ENCODE data around the gene ANKRD28.
"Not testable (repeated sequence)": the region's sequence is repeated elsewhere in the genome, so short reads cannot be mapped to it uniquely, and the experiment has no call there.

The ANKRD28 gene

DNA sequence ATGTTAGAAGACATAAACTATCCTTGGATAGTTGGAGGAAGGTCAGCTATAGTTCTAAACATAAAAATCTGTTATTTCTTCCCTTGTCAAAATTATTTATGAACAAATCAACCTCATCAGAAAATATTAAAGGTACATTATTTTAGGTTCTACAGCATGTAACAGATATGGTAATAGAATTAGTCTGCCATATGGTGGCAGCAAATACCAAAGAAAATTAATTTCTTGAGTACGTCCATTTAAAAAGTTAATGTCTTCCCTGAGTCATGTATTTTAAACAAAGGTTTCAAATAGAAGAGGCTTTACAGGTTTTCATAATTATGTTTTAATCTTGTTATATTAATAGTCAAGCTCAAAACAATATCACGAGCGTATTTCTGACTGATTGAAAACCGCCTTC is 17.9 kb upstream of the ANKRD28 start:
- no peak for ATAC-seq (ENCODE audit: low read depth)
- H3K4me1 Mint-ChIP-seq, result peaks cover 16% of the 10 kb centered on the region
- H3K4me3 Mint-ChIP-seq, result no peak overlapping the region
- no peaks in the 10 kb centered on the region for H3K9me3 Mint-ChIP-seq
- no peaks in the 10 kb centered on the region for H3K27me3 Mint-ChIP-seq
- H3K27ac Mint-ChIP-seq, result no peak overlapping the region
- DNase-seq (ENCODE audit: low spot score in 2 of 2), result no peak
- H3K36me3 Mint-ChIP-seq, result no peaks in the 10 kb centered on the region

DNA sequence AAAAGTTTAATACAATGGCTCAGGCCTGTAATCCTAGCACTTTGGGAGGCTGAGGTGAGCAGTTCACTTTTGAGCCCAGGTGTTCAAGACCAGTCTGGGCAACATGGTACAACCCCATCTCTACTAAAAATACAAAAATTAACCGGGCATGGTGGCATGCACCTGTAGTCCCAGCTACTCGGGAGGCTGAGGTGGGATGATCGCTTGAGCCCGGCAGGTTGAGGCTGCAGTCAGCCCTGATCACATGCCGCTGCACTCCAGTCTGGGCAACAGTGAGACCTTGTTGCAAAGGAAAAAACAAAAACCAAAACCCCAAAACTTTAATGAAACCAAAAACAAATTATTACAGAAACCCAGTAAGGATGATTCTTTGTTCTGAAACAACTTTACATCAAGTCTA is 15.3 kb upstream of the ANKRD28 start:
- not testable (repeated sequence) for H3K36me3 Mint-ChIP-seq; ATAC-seq (ENCODE audit: low read depth); H3K9me3 Mint-ChIP-seq; DNase-seq (ENCODE audit: low spot score in 2 of 2); H3K27ac Mint-ChIP-seq; H3K4me3 Mint-ChIP-seq; H3K27me3 Mint-ChIP-seq
- H3K4me1 Mint-ChIP-seq, result peaks cover 15% of the 10 kb centered on the region

DNA sequence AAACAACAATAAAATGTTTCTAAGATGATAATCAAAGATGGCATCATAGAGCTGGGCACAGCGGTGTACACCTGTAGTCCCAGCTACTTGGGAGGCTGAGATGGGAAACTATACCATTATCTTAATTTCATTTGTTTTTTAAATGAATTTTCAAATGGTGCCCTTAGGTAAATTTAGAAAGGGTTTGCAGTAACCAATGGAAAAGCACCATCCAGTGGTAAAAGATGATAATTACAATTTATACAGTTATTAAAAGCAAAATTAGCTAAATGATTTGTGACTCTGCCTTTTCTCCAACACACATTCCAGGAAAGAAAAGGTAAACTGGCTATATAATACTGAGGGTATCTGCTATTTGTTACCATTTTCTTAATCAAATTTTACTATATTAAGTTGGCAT is 14.4 kb upstream of the ANKRD28 start:
- Mint-ChIP-seq H3K36me3 (no peaks in the 10 kb centered on the region), H3K4me1 (peaks cover 12% of the 10 kb centered on the region), H3K27me3 (no peaks in the 10 kb centered on the region), H3K27ac (no peak overlapping the region), H3K9me3 (no peaks in the 10 kb centered on the region), H3K4me3 (no peak overlapping the region)
- no peak for ATAC-seq (ENCODE audit: low read depth)
- peak in 1 of 2 donors; percentile 25 for DNase-seq (ENCODE audit: low spot score in 2 of 2)

DNA sequence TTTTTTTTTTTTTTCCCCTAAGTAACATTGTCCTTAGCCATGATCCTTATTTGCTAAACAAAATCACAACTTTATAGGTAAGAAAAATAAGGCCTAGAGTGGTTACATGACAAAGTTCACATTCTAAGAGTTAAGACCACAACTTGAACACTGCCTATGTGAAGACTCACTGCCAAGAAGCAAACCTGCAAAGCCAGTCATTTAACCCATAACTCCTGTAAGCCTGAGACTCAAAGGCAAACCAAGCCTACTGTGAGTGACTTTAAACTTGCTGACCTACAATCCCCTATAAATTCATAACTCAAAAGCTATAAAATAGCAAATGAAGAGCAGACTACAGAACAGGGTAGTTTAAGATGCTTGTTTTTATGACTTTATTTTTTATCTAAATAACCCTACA is 12.9 kb upstream of the ANKRD28 start:
- DNase-seq (ENCODE audit: low spot score in 2 of 2) (no peak), ATAC-seq (ENCODE audit: low read depth) (no peak)
- Mint-ChIP-seq H3K9me3 (no peaks in the 10 kb centered on the region), H3K4me3 (no peak overlapping the region), H3K27ac (no peak overlapping the region), H3K27me3 (no peaks in the 10 kb centered on the region), H3K36me3 (no peaks in the 10 kb centered on the region), H3K4me1 (peaks cover 19% of the 10 kb centered on the region)

DNA sequence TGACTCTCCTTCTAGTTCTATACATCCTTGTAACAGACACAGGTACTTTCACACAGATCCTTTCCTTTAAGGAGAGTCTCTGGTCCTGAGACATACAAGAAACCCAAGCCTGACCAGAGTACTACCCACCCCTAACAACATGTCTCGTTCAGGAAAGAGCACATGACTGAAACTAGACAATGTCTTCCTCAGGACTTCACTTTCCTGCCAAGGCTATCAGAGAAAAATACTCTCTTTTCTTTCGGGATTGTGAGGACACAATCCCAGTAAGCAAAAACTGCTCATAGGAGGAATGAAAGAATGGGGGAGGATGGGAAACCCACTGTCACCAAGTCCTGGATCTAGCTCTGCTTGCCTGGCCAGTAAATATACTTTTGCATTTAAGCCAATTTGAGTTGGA is 11.5 kb upstream of the ANKRD28 start:
- DNase-seq (ENCODE audit: low spot score in 2 of 2) (no peak), ATAC-seq (ENCODE audit: low read depth) (no peak)
- Mint-ChIP-seq H3K4me3 (no peak overlapping the region), H3K36me3 (no peaks in the 10 kb centered on the region), H3K9me3 (no peaks in the 10 kb centered on the region), H3K4me1 (peaks cover 21% of the 10 kb centered on the region), H3K27me3 (no peaks in the 10 kb centered on the region), H3K27ac (peak overlapping the region; percentile 0)

DNA sequence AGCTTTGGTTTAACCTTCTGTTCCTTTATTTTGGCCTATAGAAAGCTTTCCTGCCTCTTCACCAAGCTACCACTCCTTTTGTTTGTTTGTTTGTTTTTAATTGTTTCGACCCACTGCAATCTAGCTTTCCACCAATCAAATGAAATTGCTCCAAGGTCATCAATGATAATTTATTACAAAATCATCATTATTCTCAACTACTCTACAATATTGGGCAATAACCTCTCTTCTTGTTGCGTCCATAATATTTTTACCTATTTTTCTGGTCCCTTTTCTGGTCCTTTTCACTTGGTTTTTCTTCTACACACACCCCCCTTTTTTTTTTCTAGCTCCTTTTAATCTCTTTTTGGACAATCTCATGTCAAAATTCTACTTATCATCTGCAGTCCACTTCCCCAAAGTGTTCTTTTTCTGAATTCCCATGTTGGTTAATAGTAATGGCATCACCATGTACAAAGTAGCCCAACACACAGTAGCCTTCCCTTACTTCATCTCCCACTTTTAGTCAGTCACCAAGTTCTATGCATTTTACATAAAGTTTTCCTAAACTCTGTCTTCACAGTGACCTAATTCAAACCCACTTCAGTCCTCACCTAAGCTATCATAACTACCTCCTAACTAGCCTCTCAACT is 11.0 kb upstream of the ANKRD28 start:
- no peak for ATAC-seq (ENCODE audit: low read depth)
- peak overlapping the region; percentile 0 for H3K27ac Mint-ChIP-seq
- no peaks in the 10 kb centered on the region for H3K27me3 Mint-ChIP-seq
- H3K36me3 Mint-ChIP-seq, result no peaks in the 10 kb centered on the region
- no peaks in the 10 kb centered on the region for H3K9me3 Mint-ChIP-seq
- H3K4me1 Mint-ChIP-seq, result peaks cover 21% of the 10 kb centered on the region
- no peak for DNase-seq (ENCODE audit: low spot score in 2 of 2)
- no peak overlapping the region for H3K4me3 Mint-ChIP-seq

DNA sequence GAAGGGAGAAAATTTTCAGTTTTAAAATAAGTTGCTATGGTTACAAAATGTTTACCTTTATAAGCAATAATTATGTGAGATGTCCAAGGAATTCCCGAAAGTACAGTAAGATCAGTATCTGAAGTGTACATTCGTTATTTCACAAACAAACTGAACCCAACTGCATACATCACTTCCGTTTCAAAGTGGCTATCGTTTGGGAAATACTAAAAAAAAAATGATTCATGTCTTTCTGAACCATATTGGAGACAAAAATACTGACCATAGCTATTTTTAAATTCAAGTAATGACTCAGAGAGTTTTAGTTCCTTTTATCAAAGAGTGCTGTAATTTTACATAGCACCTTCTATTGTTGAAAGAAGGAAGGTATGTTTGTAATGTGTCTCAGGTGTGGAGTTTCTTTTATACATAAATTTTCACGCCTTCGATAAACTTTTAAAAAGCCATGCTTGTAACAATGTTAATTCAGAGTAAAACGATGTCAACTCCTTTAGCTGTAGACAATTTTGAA is 8.0 kb upstream of the ANKRD28 start:
- H3K27ac Mint-ChIP-seq, result peak overlapping the region; percentile 72
- ATAC-seq (ENCODE audit: low read depth), result peak; percentile 78
- H3K4me1 Mint-ChIP-seq, result peaks cover 24% of the 10 kb centered on the region
- no peaks in the 10 kb centered on the region for H3K9me3 Mint-ChIP-seq
- no peaks in the 10 kb centered on the region for H3K27me3 Mint-ChIP-seq
- no peak for DNase-seq (ENCODE audit: low spot score in 2 of 2)
- H3K4me3 Mint-ChIP-seq, result no peak overlapping the region
- H3K36me3 Mint-ChIP-seq, result peaks cover 3% of the 10 kb centered on the region

DNA sequence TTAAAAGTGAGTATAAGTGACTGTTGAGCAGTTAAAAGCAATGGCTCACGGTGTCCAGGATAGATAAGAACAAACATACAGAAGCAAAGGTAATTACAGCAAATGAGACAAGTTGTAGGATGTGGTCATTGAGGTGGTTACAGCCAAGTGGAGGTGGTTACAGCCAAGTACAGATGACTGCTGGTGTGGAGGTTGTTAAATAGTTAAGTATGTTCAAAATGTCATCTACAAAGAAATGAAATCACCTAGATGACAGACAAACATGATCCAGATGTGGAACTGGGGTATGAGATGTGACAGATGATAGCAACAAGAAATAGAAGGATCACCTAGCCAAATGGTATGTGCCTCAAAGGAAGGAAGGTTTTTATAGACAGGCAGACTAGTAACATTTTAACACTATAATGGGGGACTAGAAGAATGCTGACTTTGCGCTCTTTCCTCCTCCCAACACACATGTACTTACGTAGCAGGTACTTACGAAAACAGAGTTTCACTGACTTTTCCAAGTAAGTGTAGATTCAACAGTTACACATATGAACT is 6.8 kb upstream of the ANKRD28 start:
- Mint-ChIP-seq H3K4me3 (no peak overlapping the region), H3K4me1 (peaks cover 28% of the 10 kb centered on the region), H3K27me3 (no peaks in the 10 kb centered on the region), H3K36me3 (peaks cover 3% of the 10 kb centered on the region), H3K9me3 (no peaks in the 10 kb centered on the region), H3K27ac (peak overlapping the region; percentile 58)
- ATAC-seq (ENCODE audit: low read depth) (no peak), DNase-seq (ENCODE audit: low spot score in 2 of 2) (no peak)

DNA sequence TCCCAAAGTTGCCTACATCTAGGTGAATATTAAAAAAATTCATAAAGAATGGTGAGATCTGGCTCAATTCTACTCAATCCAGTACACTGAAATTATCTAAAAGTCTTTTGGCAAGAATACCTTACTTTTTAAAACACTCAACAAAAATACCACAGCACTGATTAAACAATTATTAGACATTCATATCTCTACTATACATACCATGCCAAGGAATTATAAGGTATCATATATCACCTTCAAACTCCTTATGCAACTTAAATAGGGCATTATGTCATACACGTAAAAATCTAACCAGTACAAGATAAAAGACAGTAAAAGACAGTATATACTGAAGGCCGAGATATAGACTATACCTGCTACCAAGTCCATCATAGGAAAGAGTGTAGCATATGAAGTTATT is 6.1 kb upstream of the ANKRD28 start:
- H3K4me3 Mint-ChIP-seq, result no peak overlapping the region
- no peak overlapping the region for H3K27ac Mint-ChIP-seq
- DNase-seq (ENCODE audit: low spot score in 2 of 2), result no peak
- H3K27me3 Mint-ChIP-seq, result no peaks in the 10 kb centered on the region
- H3K36me3 Mint-ChIP-seq, result peaks cover 3% of the 10 kb centered on the region
- H3K9me3 Mint-ChIP-seq, result no peaks in the 10 kb centered on the region
- ATAC-seq (ENCODE audit: low read depth), result no peak
- peaks cover 26% of the 10 kb centered on the region for H3K4me1 Mint-ChIP-seq

DNA sequence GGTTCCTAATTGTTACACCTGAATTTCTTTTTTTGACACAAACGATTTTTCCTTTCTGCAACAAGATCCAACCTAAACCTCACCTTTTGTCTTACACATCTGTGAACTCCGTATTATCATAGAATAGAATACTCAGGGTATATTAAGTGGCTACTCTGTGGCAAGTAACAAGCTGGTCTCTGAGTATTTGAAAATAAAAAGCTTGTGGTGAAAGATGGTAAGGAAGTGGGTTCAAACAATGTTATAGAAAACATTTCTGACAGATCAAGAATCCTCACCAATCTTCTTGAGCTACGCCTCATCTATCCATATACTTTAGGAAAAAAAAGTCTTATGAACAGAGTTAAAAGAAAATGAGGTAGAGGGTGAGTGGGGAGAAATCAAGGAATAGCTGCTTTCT is 3.5 kb upstream of the ANKRD28 start:
- no peaks in the 10 kb centered on the region for H3K27me3 Mint-ChIP-seq
- H3K4me1 Mint-ChIP-seq, result peaks cover 31% of the 10 kb centered on the region
- no peak overlapping the region for H3K4me3 Mint-ChIP-seq
- no peak for DNase-seq (ENCODE audit: low spot score in 2 of 2)
- peaks cover 3% of the 10 kb centered on the region for H3K36me3 Mint-ChIP-seq
- no peaks in the 10 kb centered on the region for H3K9me3 Mint-ChIP-seq
- no peak for ATAC-seq (ENCODE audit: low read depth)
- no peak overlapping the region for H3K27ac Mint-ChIP-seq

DNA sequence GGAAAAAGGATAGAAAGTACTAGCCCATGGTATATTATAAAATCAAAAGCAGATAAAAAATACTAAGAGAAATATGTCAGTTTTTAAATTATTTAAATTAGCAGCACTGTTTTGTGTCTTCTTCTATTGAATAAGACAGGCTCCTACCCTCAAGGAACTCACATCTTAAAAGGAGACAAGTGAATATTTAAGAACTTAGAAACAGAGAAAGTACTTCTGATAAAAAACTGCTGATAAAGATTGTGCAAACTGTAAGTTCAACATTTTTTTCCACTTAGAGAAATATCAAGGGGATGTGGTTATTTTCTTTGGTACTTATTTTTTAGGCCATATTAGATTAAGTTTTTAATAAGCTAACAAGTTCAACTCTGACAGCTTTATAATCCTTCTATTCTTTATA is 3.0 kb upstream of the ANKRD28 start:
- Mint-ChIP-seq H3K36me3 (peaks cover 3% of the 10 kb centered on the region), H3K4me1 (peaks cover 28% of the 10 kb centered on the region), H3K27me3 (no peaks in the 10 kb centered on the region), H3K9me3 (no peaks in the 10 kb centered on the region), H3K4me3 (no peak overlapping the region), H3K27ac (peak overlapping the region; percentile 28)
- ATAC-seq (ENCODE audit: low read depth) (no peak), DNase-seq (ENCODE audit: low spot score in 2 of 2) (no peak)

DNA sequence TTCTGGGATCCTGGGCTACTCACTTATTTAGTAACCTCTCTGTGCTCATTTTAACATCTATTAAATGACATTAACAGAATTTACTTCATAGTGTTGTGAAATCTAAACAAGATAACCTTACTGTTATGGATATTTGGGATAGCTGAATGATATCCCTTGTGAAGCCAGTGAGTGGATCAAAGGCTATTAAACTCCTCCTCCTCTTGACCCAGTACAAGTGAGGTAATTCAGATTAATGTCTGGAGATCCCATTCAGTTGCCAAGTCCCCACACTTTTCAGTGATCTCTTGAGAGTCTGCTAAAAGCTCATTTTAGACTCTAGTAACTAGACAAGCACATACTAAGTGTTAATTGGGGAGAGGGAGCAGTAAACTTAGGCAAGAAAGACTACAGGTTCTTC is 2.5 kb upstream of the ANKRD28 start:
- Mint-ChIP-seq H3K4me1 (peaks cover 28% of the 10 kb centered on the region), H3K4me3 (no peak overlapping the region), H3K9me3 (no peaks in the 10 kb centered on the region), H3K36me3 (peaks cover 3% of the 10 kb centered on the region), H3K27ac (peak overlapping the region; percentile 28), H3K27me3 (no peaks in the 10 kb centered on the region)
- DNase-seq (ENCODE audit: low spot score in 2 of 2) (no peak), ATAC-seq (ENCODE audit: low read depth) (no peak)

DNA sequence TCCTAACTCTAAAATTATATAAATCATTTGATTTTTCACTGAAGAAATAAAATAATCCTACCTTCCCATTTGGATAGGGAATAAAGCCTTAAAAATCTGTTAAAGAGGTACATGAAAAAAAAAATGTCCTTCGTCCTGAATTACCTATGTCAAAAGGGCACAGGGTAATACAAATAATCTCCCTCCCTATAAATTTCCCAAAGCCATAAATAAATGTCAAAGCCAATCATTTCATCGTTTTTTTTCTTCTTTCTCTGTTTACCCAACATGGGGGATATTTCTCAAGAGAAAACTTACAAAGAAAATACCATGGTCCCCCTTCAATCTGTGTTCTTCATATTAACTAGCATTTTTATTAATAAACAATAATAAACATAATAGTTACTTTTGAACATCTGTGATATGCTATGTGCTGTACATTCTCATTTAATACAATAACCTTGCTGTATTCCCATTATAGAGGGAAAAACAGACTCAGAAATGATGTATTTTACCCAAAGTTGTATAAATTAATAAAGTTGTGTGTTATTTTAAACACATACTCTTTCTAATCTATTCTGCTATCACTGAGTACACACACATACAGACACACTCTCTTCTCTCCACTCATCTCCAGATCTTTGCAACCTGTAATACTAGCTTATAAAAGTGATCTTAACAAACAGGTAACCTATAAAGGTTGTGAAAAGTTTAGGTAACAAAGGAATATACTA is 910 bp upstream of the ANKRD28 start:
- no peak overlapping the region for H3K4me3 Mint-ChIP-seq
- H3K27ac Mint-ChIP-seq, result no peak overlapping the region

DNA sequence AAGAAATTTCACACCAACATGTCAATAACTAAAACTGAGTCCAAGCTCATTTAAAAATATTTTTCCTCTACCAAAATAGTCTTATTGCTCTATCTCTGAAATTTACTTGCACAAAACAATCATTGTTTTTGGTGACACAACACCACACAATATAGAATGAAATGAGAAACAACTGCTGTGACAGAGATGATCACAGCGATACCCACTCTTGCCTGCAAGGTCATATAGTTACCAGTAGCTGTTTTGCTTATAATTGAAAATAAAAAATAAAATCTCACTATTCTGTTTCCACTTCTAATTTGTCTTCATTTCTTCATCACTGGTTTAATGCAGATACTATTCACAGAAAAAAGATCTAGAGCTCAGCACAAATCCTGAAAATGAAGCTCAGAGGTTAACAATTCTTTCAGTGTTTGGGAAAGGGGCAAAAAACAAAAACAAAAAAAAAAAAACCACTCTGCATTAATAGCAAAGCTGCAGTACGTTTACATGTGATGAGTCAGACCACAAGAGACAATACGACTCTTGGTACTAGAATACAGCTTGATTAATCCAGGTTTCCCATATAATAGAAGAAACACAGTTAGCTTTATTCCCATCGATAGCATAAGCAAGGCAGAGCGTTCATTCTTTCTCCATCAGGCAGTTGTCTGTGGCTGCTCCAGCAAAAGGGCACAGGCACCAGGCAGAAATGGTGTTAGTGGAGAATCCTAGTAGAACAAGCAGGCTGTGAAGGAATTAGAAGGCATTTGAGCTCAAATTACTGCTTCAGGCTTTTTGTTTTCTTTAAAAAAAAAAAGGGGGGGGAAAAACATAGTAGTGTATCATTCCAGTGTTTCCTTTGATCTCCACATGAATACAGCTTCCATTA is 773 bp downstream of the ANKRD28 start:
- peak overlapping the region; percentile 93 for H3K27ac Mint-ChIP-seq
- no peaks in the 10 kb centered on the region for H3K27me3 Mint-ChIP-seq
- peaks cover 27% of the 10 kb centered on the region for H3K4me1 Mint-ChIP-seq
- H3K4me3 Mint-ChIP-seq, result peak overlapping the region; percentile 37
- ATAC-seq (ENCODE audit: low read depth), result no peak
- no peak for DNase-seq (ENCODE audit: low spot score in 2 of 2)
- no peaks in the 10 kb centered on the region for H3K9me3 Mint-ChIP-seq
- peaks cover 4% of the 10 kb centered on the region for H3K36me3 Mint-ChIP-seq

More for the DNA sequence above, 910 bp upstream of the ANKRD28 start:
- H3K4me1 Mint-ChIP-seq, result peaks cover 25% of the 10 kb centered on the region
- H3K27me3 Mint-ChIP-seq, result no peaks in the 10 kb centered on the region
- peaks cover 3% of the 10 kb centered on the region for H3K36me3 Mint-ChIP-seq
- DNase-seq (ENCODE audit: low spot score in 2 of 2), result no peak
- ATAC-seq (ENCODE audit: low read depth), result no peak
- H3K9me3 Mint-ChIP-seq, result no peaks in the 10 kb centered on the region
